GM23338 (cell line): ENCODE measurements around the gene FHIT. TPM values are rescaled to one million over a fixed set of nuclear protein-coding genes. Genes with fewer than 3 reads are reported as not detected.

ENCODE experiments used
- ATAC-seq: fragments of 200-7000 bp; cut with Tn5 transposase; 3 replicates; pipeline ENCODE4 v1.9.1; 2020
- DNase-seq: peaks from one replicate; pipeline ENCODE4 v3.0.0-alpha.2; 2015; ENCODE audit warnings: low spot score
- H2AFZ ChIP-seq: fragments of 200-600 bp; sonication (generic); 2 replicates; pipeline ENCODE4 v1.8.0; 2016; ENCODE audit warnings: antibody characterized with exemption, mild to moderate bottlenecking, moderate library complexity
- H3F3A ChIP-seq: fragments of 200-600 bp; sonication (generic); replicated peaks from 2 replicates; pipeline ENCODE4 v1.8.0; 2017; ENCODE audit warnings: antibody characterized with exemption, mixed run types, low read depth
- H3K27ac ChIP-seq: fragments of 200-600 bp; sonication (generic); 2 replicates; pipeline ENCODE4 v1.6.1; 2016; ENCODE audit warnings: low read depth
- H3K27me3 ChIP-seq: fragments of 200-600 bp; sonication (generic); 2 replicates; pipeline ENCODE4 v1.8.0; 2016; ENCODE audit warnings: mild to moderate bottlenecking, mixed run types, moderate library complexity; ENCODE audit not compliant: insufficient read depth
- H3K36me3 ChIP-seq: fragments of 200-600 bp; sonication (generic); 2 replicates; pipeline ENCODE4 v1.8.0; 2016; ENCODE audit warnings: mild to moderate bottlenecking; ENCODE audit not compliant: insufficient read depth
- H3K4me1 ChIP-seq: fragments of 200-600 bp; sonication (generic); 2 replicates; pipeline ENCODE4 v1.8.0; 2016; ENCODE audit warnings: mild to moderate bottlenecking, moderate library complexity; ENCODE audit not compliant: insufficient read depth
- H3K4me2 ChIP-seq: fragments of 200-600 bp; sonication (generic); 2 replicates; pipeline ENCODE4 v1.7.1; 2017; ENCODE audit warnings: mixed run types
- H3K4me3 ChIP-seq: fragments of 200-600 bp; sonication (generic); 2 replicates; pipeline ENCODE4 v1.6.1; 2016; ENCODE audit warnings: mixed run types
- H3K79me2 ChIP-seq: fragments of 200-600 bp; sonication (generic); replicated peaks from 2 replicates; pipeline ENCODE4 v1.8.0; 2017; ENCODE audit warnings: mild to moderate bottlenecking; ENCODE audit not compliant: insufficient read depth
- H3K9me2 ChIP-seq: fragments of 200-600 bp; sonication (generic); 2 replicates; pipeline ENCODE4 v1.8.0; 2017; ENCODE audit not compliant: insufficient read depth
- H4K20me1 ChIP-seq: fragments of 200-600 bp; sonication (generic); replicated peaks from 2 replicates; pipeline ENCODE4 v1.8.0; 2017; ENCODE audit warnings: mild to moderate bottlenecking; ENCODE audit not compliant: insufficient read depth
- H3K27ac Mint-ChIP-seq: 2 replicates; pipeline ENCODE4 v1.8.0; 2020; ENCODE audit warnings: inconsistent platforms, mild to moderate bottlenecking, moderate library complexity, mixed read lengths
- H3K27me3 Mint-ChIP-seq: 3 replicates; pipeline ENCODE4 v1.8.0; 2022; ENCODE audit warnings: low read depth, mild to moderate bottlenecking, moderate library complexity, mixed read lengths, inconsistent platforms; ENCODE audit not compliant: insufficient read depth, poor library complexity
- H3K36me3 Mint-ChIP-seq: 3 replicates; pipeline ENCODE4 v1.8.0; 2021; ENCODE audit warnings: low read depth, mild to moderate bottlenecking, inconsistent platforms, moderate library complexity, mixed read lengths
- H3K4me1 Mint-ChIP-seq: 3 replicates; pipeline ENCODE4 v1.8.0; 2020; ENCODE audit warnings: mild to moderate bottlenecking, inconsistent platforms, mixed read lengths
- H3K4me3 Mint-ChIP-seq: 3 replicates; pipeline ENCODE4 v1.8.0; 2021; ENCODE audit warnings: moderate library complexity, mild to moderate bottlenecking, inconsistent platforms, mixed read lengths
- H3K9me3 Mint-ChIP-seq: 3 replicates; pipeline ENCODE4 v1.8.0; 2020; ENCODE audit warnings: moderate library complexity, mild to moderate bottlenecking, inconsistent platforms, mixed read lengths
- CREB1 ChIP-seq: fragments of 250-450 bp; sonication (Bioruptor Pico); IDR thresholded peaks from 2 replicates; pipeline ENCODE4 v1.5.0; 2020; ENCODE audit warnings: low read depth, mild to moderate bottlenecking, moderate library complexity
- JUNB ChIP-seq: IDR thresholded peaks from one replicate; pipeline ENCODE4 v1.6.1; 2016; ENCODE audit warnings: antibody characterized with exemption; ENCODE audit not compliant: unreplicated experiment
- NANOG ChIP-seq: IDR thresholded peaks from 2 replicates; pipeline ENCODE4 v1.6.1; 2016; ENCODE audit warnings: antibody characterized with exemption, borderline replicate concordance
- POLR2AphosphoS5 ChIP-seq: IDR thresholded peaks from 2 replicates; pipeline ENCODE4 v1.6.1; 2016; ENCODE audit warnings: antibody characterized with exemption, low read depth
- ZNF114 ChIP-seq: fragments of 250-450 bp; sonication (Bioruptor Pico); IDR thresholded peaks from 2 replicates; pipeline ENCODE4 v1.5.0; 2020; ENCODE audit warnings: mild to moderate bottlenecking, moderate library complexity
- ZNF331 ChIP-seq: fragments of 250-450 bp; sonication (Bioruptor Pico); IDR thresholded peaks from 2 replicates; pipeline ENCODE4 v1.5.0; 2020; ENCODE audit warnings: low read depth, mild to moderate bottlenecking, moderate library complexity
- polyA plus RNA-seq: library from polyadenylated mRNA; unstranded; fragments of >200 nt; fragmentation: Nextera tagmentation; extraction: Ambion mirVana; gene quantifications from 2 replicates; pipeline ENCODE4 v1.2.1, GENCODE V29; 2016
- total RNA-seq: library from RNA; depleted of rRNA; stranded (reverse); fragments of >200 nt; shearing (Covaris generic); gene quantifications from 2 replicates; pipeline ENCODE4 v1.2.3, GENCODE V29; 2014
- TF ChIP-seq, protein P1 (sequence below): IDR thresholded peaks from 2 replicates; pipeline ENCODE4 v1.6.1; 2016; ENCODE audit warnings: antibody characterized with exemption
- TF ChIP-seq, protein P2 (sequence below): IDR thresholded peaks from one replicate; pipeline ENCODE4 v1.6.1; 2018; ENCODE audit warnings: antibody characterized with exemption; ENCODE audit not compliant: unreplicated experiment
- TF ChIP-seq, protein P3 (sequence below): fragments of 250-450 bp; sonication (Bioruptor Pico); IDR thresholded peaks from 2 replicates; pipeline ENCODE4 v1.5.0; 2020; ENCODE audit warnings: mild to moderate bottlenecking, moderate library complexity

FHIT gene
- total and polyA plus RNA-seq, 2 experiments from 2014 or later = 3.0 to 8.3 TPM

DNA sequence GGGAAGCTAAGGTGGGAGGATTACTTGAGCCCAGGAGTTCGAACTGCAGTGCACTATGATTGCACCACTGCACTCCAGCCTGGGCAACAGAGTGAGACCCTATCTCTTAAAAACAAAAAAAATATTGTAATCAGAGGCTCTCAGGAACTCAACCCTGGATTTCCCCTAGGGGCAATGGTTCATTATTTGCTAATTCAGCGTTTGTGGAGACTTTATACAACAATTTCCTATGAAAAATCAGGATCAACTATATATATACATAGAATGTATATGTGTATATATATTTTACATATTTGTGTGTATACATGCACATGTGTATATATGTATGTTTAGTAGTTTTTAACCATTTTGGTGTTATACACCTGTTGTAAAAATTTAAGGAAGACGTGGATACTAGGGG lies 463.1 kb downstream of the FHIT start:
- Histone ChIP-seq H3K27ac (no peak overlapping the region), H3F3A (no peaks in the 10 kb centered on the region), H2AFZ (no peak overlapping the region), H3K36me3 (no peaks in the 10 kb centered on the region), H3K4me3 (no peak overlapping the region), H3K9me2 (peaks cover 6% of the 10 kb centered on the region; the same call in 1 of the 2 replicates), H4K20me1 (no peaks in the 10 kb centered on the region), H3K4me2 (no peak overlapping the region), H3K4me1 (peaks cover 7% of the 10 kb centered on the region), H3K79me2 (no peaks in the 10 kb centered on the region), H3K27me3 (no peaks in the 10 kb centered on the region)
- Mint-ChIP-seq H3K27ac (no peak overlapping the region), H3K4me1 (peaks cover 11% of the 10 kb centered on the region), H3K27me3 (peaks cover 2% of the 10 kb centered on the region), H3K4me3 (no peak overlapping the region), H3K36me3 (peaks cover 8% of the 10 kb centered on the region), H3K9me3 (peaks cover under 1% of the 10 kb centered on the region; the same call in 1 of the 3 replicates)
- ATAC-seq (no peak), DNase-seq (no peak)
- TF ChIP-seq, protein P1, sequence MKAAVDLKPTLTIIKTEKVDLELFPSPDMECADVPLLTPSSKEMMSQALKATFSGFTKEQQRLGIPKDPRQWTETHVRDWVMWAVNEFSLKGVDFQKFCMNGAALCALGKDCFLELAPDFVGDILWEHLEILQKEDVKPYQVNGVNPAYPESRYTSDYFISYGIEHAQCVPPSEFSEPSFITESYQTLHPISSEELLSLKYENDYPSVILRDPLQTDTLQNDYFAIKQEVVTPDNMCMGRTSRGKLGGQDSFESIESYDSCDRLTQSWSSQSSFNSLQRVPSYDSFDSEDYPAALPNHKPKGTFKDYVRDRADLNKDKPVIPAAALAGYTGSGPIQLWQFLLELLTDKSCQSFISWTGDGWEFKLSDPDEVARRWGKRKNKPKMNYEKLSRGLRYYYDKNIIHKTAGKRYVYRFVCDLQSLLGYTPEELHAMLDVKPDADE = no peak
- TF ChIP-seq, protein P2, sequence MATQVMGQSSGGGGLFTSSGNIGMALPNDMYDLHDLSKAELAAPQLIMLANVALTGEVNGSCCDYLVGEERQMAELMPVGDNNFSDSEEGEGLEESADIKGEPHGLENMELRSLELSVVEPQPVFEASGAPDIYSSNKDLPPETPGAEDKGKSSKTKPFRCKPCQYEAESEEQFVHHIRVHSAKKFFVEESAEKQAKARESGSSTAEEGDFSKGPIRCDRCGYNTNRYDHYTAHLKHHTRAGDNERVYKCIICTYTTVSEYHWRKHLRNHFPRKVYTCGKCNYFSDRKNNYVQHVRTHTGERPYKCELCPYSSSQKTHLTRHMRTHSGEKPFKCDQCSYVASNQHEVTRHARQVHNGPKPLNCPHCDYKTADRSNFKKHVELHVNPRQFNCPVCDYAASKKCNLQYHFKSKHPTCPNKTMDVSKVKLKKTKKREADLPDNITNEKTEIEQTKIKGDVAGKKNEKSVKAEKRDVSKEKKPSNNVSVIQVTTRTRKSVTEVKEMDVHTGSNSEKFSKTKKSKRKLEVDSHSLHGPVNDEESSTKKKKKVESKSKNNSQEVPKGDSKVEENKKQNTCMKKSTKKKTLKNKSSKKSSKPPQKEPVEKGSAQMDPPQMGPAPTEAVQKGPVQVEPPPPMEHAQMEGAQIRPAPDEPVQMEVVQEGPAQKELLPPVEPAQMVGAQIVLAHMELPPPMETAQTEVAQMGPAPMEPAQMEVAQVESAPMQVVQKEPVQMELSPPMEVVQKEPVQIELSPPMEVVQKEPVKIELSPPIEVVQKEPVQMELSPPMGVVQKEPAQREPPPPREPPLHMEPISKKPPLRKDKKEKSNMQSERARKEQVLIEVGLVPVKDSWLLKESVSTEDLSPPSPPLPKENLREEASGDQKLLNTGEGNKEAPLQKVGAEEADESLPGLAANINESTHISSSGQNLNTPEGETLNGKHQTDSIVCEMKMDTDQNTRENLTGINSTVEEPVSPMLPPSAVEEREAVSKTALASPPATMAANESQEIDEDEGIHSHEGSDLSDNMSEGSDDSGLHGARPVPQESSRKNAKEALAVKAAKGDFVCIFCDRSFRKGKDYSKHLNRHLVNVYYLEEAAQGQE = no peak

DNA sequence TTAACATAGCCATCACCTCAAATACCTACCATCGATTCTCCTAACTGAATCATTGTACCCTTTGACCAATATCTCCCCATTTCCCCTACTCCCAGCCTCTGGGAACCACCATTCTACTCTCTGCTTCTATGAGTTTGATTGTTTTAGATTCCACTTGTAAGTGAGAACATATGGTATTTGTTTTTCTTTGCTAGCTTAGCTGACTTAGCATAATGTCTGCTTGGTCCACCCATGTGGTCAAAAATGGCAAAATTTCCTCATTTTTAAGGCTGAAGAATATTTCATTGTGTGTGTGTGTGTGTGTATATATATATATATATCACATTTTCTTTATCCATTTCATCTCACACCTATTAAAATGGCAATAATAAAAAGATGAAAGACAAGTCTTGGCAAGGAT lies 469.3 kb downstream of the FHIT start:
- DNase-seq (no peak), ATAC-seq (no peak)
- H4K20me1 ChIP-seq = no peaks in the 10 kb centered on the region
- no peaks in the 10 kb centered on the region for H3K4me1 ChIP-seq
- H3F3A ChIP-seq = no peaks in the 10 kb centered on the region
- H3K4me1 Mint-ChIP-seq = no peaks in the 10 kb centered on the region
- peaks cover 10% of the 10 kb centered on the region; the same call in 1 of the 2 replicates for H3K9me2 ChIP-seq
- H2AFZ ChIP-seq = no peak overlapping the region
- H3K36me3 Mint-ChIP-seq = peaks cover 59% of the 10 kb centered on the region
- no peak overlapping the region for H3K27ac ChIP-seq
- peaks cover 4% of the 10 kb centered on the region for H3K27me3 Mint-ChIP-seq
- H3K27ac Mint-ChIP-seq = no peak overlapping the region
- no peaks in the 10 kb centered on the region for H3K27me3 ChIP-seq
- H3K79me2 ChIP-seq = no peaks in the 10 kb centered on the region
- H3K4me2 ChIP-seq = no peak overlapping the region
- peaks cover 5% of the 10 kb centered on the region for H3K36me3 ChIP-seq
- peaks cover 43% of the 10 kb centered on the region for H3K9me3 Mint-ChIP-seq
- no peak overlapping the region for H3K4me3 ChIP-seq
- no peak overlapping the region for H3K4me3 Mint-ChIP-seq
- TF ChIP-seq CREB1 (CRISPR knock-in tag) (no peak), NANOG (no peak), POLR2AphosphoS5 (no peak), ZNF114 (no peak), ZNF331 (CRISPR knock-in tag) (no peak), JUNB (no peak)
- TF ChIP-seq, protein P3, sequence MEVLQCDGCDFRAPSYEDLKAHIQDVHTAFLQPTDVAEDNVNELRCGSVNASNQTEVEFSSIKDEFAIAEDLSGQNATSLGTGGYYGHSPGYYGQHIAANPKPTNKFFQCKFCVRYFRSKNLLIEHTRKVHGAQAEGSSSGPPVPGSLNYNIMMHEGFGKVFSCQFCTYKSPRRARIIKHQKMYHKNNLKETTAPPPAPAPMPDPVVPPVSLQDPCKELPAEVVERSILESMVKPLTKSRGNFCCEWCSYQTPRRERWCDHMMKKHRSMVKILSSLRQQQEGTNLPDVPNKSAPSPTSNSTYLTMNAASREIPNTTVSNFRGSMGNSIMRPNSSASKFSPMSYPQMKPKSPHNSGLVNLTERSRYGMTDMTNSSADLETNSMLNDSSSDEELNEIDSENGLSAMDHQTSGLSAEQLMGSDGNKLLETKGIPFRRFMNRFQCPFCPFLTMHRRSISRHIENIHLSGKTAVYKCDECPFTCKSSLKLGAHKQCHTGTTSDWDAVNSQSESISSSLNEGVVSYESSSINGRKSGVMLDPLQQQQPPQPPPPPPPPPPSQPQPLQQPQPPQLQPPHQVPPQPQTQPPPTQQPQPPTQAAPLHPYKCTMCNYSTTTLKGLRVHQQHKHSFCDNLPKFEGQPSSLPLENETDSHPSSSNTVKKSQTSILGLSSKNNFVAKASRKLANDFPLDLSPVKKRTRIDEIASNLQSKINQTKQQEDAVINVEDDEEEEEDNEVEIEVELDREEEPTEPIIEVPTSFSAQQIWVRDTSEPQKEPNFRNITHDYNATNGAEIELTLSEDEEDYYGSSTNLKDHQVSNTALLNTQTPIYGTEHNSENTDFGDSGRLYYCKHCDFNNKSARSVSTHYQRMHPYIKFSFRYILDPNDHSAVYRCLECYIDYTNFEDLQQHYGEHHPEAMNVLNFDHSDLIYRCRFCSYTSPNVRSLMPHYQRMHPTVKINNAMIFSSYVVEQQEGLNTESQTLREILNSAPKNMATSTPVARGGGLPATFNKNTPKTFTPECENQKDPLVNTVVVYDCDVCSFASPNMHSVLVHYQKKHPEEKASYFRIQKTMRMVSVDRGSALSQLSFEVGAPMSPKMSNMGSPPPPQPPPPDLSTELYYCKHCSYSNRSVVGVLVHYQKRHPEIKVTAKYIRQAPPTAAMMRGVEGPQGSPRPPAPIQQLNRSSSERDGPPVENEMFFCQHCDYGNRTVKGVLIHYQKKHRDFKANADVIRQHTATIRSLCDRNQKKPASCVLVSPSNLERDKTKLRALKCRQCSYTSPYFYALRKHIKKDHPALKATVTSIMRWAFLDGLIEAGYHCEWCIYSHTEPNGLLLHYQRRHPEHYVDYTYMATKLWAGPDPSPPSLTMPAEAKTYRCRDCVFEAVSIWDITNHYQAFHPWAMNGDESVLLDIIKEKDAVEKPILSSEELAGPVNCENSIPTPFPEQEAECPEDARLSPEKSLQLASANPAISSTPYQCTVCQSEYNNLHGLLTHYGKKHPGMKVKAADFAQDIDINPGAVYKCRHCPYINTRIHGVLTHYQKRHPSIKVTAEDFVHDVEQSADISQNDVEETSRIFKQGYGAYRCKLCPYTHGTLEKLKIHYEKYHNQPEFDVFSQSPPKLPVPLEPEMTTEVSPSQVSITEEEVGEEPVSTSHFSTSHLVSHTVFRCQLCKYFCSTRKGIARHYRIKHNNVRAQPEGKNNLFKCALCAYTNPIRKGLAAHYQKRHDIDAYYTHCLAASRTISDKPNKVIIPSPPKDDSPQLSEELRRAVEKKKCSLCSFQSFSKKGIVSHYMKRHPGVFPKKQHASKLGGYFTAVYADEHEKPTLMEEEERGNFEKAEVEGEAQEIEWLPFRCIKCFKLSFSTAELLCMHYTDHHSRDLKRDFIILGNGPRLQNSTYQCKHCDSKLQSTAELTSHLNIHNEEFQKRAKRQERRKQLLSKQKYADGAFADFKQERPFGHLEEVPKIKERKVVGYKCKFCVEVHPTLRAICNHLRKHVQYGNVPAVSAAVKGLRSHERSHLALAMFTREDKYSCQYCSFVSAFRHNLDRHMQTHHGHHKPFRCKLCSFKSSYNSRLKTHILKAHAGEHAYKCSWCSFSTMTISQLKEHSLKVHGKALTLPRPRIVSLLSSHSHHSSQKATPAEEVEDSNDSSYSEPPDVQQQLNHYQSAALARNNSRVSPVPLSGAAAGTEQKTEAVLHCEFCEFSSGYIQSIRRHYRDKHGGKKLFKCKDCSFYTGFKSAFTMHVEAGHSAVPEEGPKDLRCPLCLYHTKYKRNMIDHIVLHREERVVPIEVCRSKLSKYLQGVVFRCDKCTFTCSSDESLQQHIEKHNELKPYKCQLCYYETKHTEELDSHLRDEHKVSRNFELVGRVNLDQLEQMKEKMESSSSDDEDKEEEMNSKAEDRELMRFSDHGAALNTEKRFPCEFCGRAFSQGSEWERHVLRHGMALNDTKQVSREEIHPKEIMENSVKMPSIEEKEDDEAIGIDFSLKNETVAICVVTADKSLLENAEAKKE (CRISPR knock-in tag) = no peak
- TF ChIP-seq, protein P1 = no peak
